Lung (tissue), 12 donors: Measurements from ENCODE around the gene EMD. TPM values are rescaled to one million over a fixed set of nuclear protein-coding genes. Genes with fewer than 3 reads are reported as not detected.

Source experiments
- ATAC-seq: fragments of 200-7000 bp; cut with Tn5 transposase; one replicate; pipeline ENCODE4 v1.9.1; 2020; ENCODE audit warnings: moderate number of reproducible peaks; ENCODE audit not compliant: insufficient read depth, low FRiP score
- DNase-seq, 3 donors: peaks; one replicate each; pipeline ENCODE4 v3.0.0-alpha.2; 2013 to 2017
- H3K27ac ChIP-seq, 2 donors: one replicate each; pipeline ENCODE4 v1.5.1; 2013; ENCODE audit warnings: mild to moderate bottlenecking in 2 of 2, moderate library complexity in 2 of 2, control low read depth in 1 of 2, inconsistent platforms in 1 of 2, low read depth in 1 of 2, low read length in 1 of 2
- H3K27me3 ChIP-seq, 3 donors: one replicate each; pipeline ENCODE4 v1.5.1; 2013; ENCODE audit warnings: low read length in 2 of 3; ENCODE audit not compliant: control insufficient read depth in 3 of 3, insufficient read depth in 3 of 3
- H3K36me3 ChIP-seq, 4 donors: one replicate each; pipeline ENCODE4 v1.5.1; 2013; ENCODE audit warnings: low read length in 4 of 4, mild to moderate bottlenecking in 1 of 4, moderate library complexity in 1 of 4; ENCODE audit not compliant: control insufficient read depth in 4 of 4, insufficient read depth in 4 of 4
- H3K4me1 ChIP-seq, 5 donors: one replicate each; pipeline ENCODE4 v1.5.1; 2013; ENCODE audit warnings: low read length in 5 of 5, mild to moderate bottlenecking in 2 of 5, moderate library complexity in 1 of 5; ENCODE audit not compliant: control insufficient read depth in 5 of 5, insufficient read depth in 5 of 5
- H3K4me3 ChIP-seq: one replicate; pipeline ENCODE4 v1.5.1; 2013; ENCODE audit warnings: mild to moderate bottlenecking, control low read depth, moderate library complexity
- H3K9ac ChIP-seq, 2 donors: one replicate each; pipeline ENCODE4 v1.5.1; 2013; ENCODE audit warnings: low read length in 2 of 2, control low read depth in 1 of 2; ENCODE audit not compliant: insufficient read depth in 1 of 2
- H3K9me3 ChIP-seq, 4 donors: one replicate each; pipeline ENCODE4 v1.5.1; 2013; ENCODE audit warnings: low read length in 3 of 4, mild to moderate bottlenecking in 1 of 4, moderate library complexity in 1 of 4; ENCODE audit not compliant: control insufficient read depth in 4 of 4, insufficient read depth in 3 of 4
- WGBS, 2 donors: extraction: QIAGEN DNeasy Blood & Tissue Kit; methylation state at CpG; one replicate each; pipeline ENCODE4 v1.1.7; 2013; 5-methylcytosine and 5-hydroxymethylcytosine counted together
- polyA plus RNA-seq, 2 donors: library from polyadenylated mRNA; stranded (reverse); fragments of 200-250 nt; gene quantifications; one replicate each; pipeline ENCODE4 v1.2.1, GENCODE V29; 2013
- total RNA-seq, 2 donors: library from RNA; depleted of rRNA in 1 of 2; stranded (reverse); fragments of >200 nt in 1 of 2; gene quantifications; one replicate each; pipeline ENCODE4 v1.2.1, GENCODE V29; 2014 to 2021
- TF ChIP-seq, protein P1 (sequence below): IDR thresholded peaks from 2 replicates; pipeline ENCODE4 v1.5.1; 2012; ENCODE audit warnings: mild to moderate bottlenecking; ENCODE audit errors: control extremely low read depth, extremely low read depth
- donor health status: control.
- donor health status: control.
- donor health status: Bipolar disorder and iron deficiency.
- donor health status: healthy.
- donor health status: DM: yes; HTN: yes; CAD: no.

Gene EMD
- total and polyA plus RNA-seq, 4 donors: 33.0 to 108 (median 74.8) TPM

GRCh38 chrX:154419688-154420401 is 40.8 kb downstream of the EMD start:
- DNase-seq: peak in 1 of 3 donors; percentile 9
- H3K27ac ChIP-seq: peak overlapping the region in 1 of 2 donors; percentile 47

GRCh38 chrX:154420402-154420756 is 41.3 kb downstream of the EMD start:
- Histone ChIP-seq H3K4me3 (no peak overlapping the region), H3K9ac (no peak overlapping the region), H3K4me1 (no peaks in the 10 kb centered on the region), H3K27me3 (peaks cover 0 to 3% (median 0%) of the 10 kb centered on the region in 3 donors), H3K36me3 (peaks cover 0 to 2% (median 0%) of the 10 kb centered on the region in 4 donors), H3K9me3 (no peaks in the 10 kb centered on the region), H3K27ac (peak overlapping the region in 1 of 2 donors; percentile 47)
- DNase-seq (no peak), ATAC-seq (no peak)
- 87 to 89% methylated on average over 7 to 10 of the region's 10 CpGs for WGBS, 2 donors
- TF ChIP-seq, protein P1, sequence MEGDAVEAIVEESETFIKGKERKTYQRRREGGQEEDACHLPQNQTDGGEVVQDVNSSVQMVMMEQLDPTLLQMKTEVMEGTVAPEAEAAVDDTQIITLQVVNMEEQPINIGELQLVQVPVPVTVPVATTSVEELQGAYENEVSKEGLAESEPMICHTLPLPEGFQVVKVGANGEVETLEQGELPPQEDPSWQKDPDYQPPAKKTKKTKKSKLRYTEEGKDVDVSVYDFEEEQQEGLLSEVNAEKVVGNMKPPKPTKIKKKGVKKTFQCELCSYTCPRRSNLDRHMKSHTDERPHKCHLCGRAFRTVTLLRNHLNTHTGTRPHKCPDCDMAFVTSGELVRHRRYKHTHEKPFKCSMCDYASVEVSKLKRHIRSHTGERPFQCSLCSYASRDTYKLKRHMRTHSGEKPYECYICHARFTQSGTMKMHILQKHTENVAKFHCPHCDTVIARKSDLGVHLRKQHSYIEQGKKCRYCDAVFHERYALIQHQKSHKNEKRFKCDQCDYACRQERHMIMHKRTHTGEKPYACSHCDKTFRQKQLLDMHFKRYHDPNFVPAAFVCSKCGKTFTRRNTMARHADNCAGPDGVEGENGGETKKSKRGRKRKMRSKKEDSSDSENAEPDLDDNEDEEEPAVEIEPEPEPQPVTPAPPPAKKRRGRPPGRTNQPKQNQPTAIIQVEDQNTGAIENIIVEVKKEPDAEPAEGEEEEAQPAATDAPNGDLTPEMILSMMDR: no peak

More at GRCh38 chrX:154419688-154420401, 40.8 kb downstream of the EMD start:
- Histone ChIP-seq H3K36me3 (peaks cover 0 to 2% (median 0%) of the 10 kb centered on the region in 4 donors), H3K4me1 (no peaks in the 10 kb centered on the region), H3K27me3 (peaks cover 0 to 3% (median 0%) of the 10 kb centered on the region in 3 donors), H3K9ac (no peak overlapping the region), H3K4me3 (no peak overlapping the region), H3K9me3 (no peaks in the 10 kb centered on the region)
- WGBS, 2 donors: 71 to 72% methylated on average over 12 to 19 of the region's 19 CpGs
- ATAC-seq: no peak
- TF ChIP-seq, protein P1: no peak

GRCh38 chrX:154426916-154427770 is 48.0 kb downstream of the EMD start:
- DNase-seq (no peak), ATAC-seq (no peak)
- no peaks in the 10 kb centered on the region for H3K27me3 ChIP-seq
- H3K4me1 ChIP-seq: peaks cover 0 to 5% (median 2%) of the 10 kb centered on the region in 5 donors
- TF ChIP-seq, protein P1: no peak
- peaks cover 0 to under 1% (median 0%) of the 10 kb centered on the region in 4 donors for H3K36me3 ChIP-seq
- H3K27ac ChIP-seq: peak overlapping the region in 1 of 2 donors; percentile 52
- 64 to 84% methylated on average over 13 of the region's 13 CpGs for WGBS, 2 donors
- H3K9ac ChIP-seq: no peak overlapping the region
- peaks cover 0 to 8% (median 0%) of the 10 kb centered on the region in 4 donors for H3K9me3 ChIP-seq
- no peak overlapping the region for H3K4me3 ChIP-seq
